GM10248 (cell line): Measurements from ENCODE around the gene CYP3A4.
"Not testable (repeated sequence)": the region's sequence is repeated elsewhere in the genome, so short reads cannot be mapped to it uniquely, and the experiment has no call there.

Experiments used
- CTCF ChIA-PET: fragments of 300-600 bp; sonication (Branson Sonifier 250); formaldehyde crosslinking; extraction: SDS; loops from one replicate; lab custom pipeline; 2021; ENCODE audit warnings: antibody characterized with exemption; lab: Yijun Ruan, JAX
- POLR2A ChIA-PET: fragments of 350-650 bp; sonication (Branson Sonifier 250); formaldehyde crosslinking; extraction: SDS; loops from one replicate; lab custom pipeline; 2020; ENCODE audit warnings: antibody characterized with exemption; lab: Yijun Ruan, JAX
- DNase-seq: peaks from one replicate; pipeline ENCODE4 v3.0.0; 2012; ENCODE audit errors: extremely low spot score
- CTCF ChIP-seq: IDR thresholded peaks from 2 replicates; pipeline ENCODE4 v1.5.1; 2012; ENCODE audit warnings: mild to moderate bottlenecking, low read depth; ENCODE audit errors: extremely low read depth, missing control alignments, control extremely low read depth

CYP3A4 gene

GRCh38 chr7:99755085-99755484 lies 28.9 kb downstream of the CYP3A4 start:
- DNase-seq: no peak
- ChIA-PET POLR2A (no interaction called here), CTCF (no interaction called here)
- TF ChIP-seq CTCF: no peak

- ChIA-PET CTCF (no interaction called here), POLR2A (no interaction called here)
- DNase-seq: no peak
- no peak for TF ChIP-seq CTCF
These were observed 31.6 kb downstream of the CYP3A4 start for GRCh38 chr7:99752356-99752755.

- CTCF ChIA-PET, DNase-seq, POLR2A ChIA-PET: not testable (repeated sequence)
These were observed 32.5 kb downstream of the CYP3A4 start for GRCh38 chr7:99751322-99752052.

- CTCF ChIA-PET: interaction anchor here (2.0 kb wide), 1 partner anchor 11 kb away, joined by 5 read pairs; no protein-coding TSS in a partner anchor
- POLR2A ChIA-PET: no interaction called here
- no peak for TF ChIP-seq CTCF
- DNase-seq: no peak
These were observed 35.0 kb downstream of the CYP3A4 start for GRCh38 chr7:99748846-99749579.

- DNase-seq, POLR2A ChIA-PET: not testable (repeated sequence)
- CTCF ChIA-PET: interaction anchor here (2.0 kb wide), 1 partner anchor 8 kb away, joined by 5 read pairs; no protein-coding TSS in a partner anchor
These were observed 37.1 kb downstream of the CYP3A4 start for GRCh38 chr7:99746915-99747314.

GRCh38 chr7:99745395-99745794 lies 38.6 kb downstream of the CYP3A4 start:
- DNase-seq, CTCF ChIA-PET, POLR2A ChIA-PET: not testable (repeated sequence)

GRCh38 chr7:99742737-99743394 lies 41.1 kb downstream of the CYP3A4 start:
- no peak for DNase-seq
- POLR2A ChIA-PET: no interaction called here
- CTCF ChIA-PET: no interaction called here
- TF ChIP-seq CTCF: no peak

- CTCF ChIA-PET: no interaction called here
- DNase-seq: no peak
- POLR2A ChIA-PET: no interaction called here
- TF ChIP-seq CTCF: no peak
These were observed 42.6 kb downstream of the CYP3A4 start for GRCh38 chr7:99741441-99741795.
